Stimulated activated memory B cell treated with anti-CD40 and anti-IgM and Interleukin-4, amounts not matched to agents 10 μg/mL and 1 μg/mL and 100 μg/mL, for 72 hours (primary cell): ENCODE results near the gene MACC1.
"Not testable (repeated sequence)": the region's sequence is repeated elsewhere in the genome, so short reads cannot be mapped to it uniquely, and the experiment has no call there.

ENCODE experiments used
- ATAC-seq: fragments of 150-1000 bp; cut with Tn5 transposase; 2 replicates; pipeline ENCODE4 v1.10.0; 2021
- H3K27ac Mint-ChIP-seq: one replicate; pipeline ENCODE4 v1.8.0; 2022; ENCODE audit warnings: mild to moderate bottlenecking, mixed read lengths
- H3K27me3 Mint-ChIP-seq: one replicate; pipeline ENCODE4 v1.8.0; 2022; ENCODE audit warnings: mixed read lengths
- H3K36me3 Mint-ChIP-seq: one replicate; pipeline ENCODE4 v1.8.0; 2022; ENCODE audit warnings: mixed read lengths
- H3K4me1 Mint-ChIP-seq: one replicate; pipeline ENCODE4 v1.8.0; 2022; ENCODE audit warnings: mixed read lengths
- H3K4me3 Mint-ChIP-seq: one replicate; pipeline ENCODE4 v1.8.0; 2022; ENCODE audit warnings: mild to moderate bottlenecking, moderate library complexity, mixed read lengths
- H3K9me3 Mint-ChIP-seq: one replicate; pipeline ENCODE4 v1.8.0; 2022; ENCODE audit warnings: mixed read lengths

MACC1 gene

GRCh38 chr7:20187850-20188249 is 29.3 kb downstream of the MACC1 start:
- not testable (repeated sequence) for H3K4me3 Mint-ChIP-seq, H3K27me3 Mint-ChIP-seq, ATAC-seq
- Mint-ChIP-seq H3K4me1 (peaks cover 29% of the 10 kb centered on the region), H3K9me3 (peaks cover 15% of the 10 kb centered on the region), H3K36me3 (peaks cover 25% of the 10 kb centered on the region), H3K27ac (peak overlapping the region; percentile 43)

- Mint-ChIP-seq H3K27me3 (no peaks in the 10 kb centered on the region), H3K9me3 (peaks cover 15% of the 10 kb centered on the region), H3K4me3 (no peak overlapping the region), H3K27ac (no peak overlapping the region), H3K36me3 (peaks cover 30% of the 10 kb centered on the region), H3K4me1 (peaks cover 22% of the 10 kb centered on the region)
- no peak for ATAC-seq
These were observed 31.2 kb downstream of the MACC1 start for GRCh38 chr7:20185988-20186387.

- Mint-ChIP-seq H3K4me3 (no peak overlapping the region), H3K27me3 (no peaks in the 10 kb centered on the region), H3K4me1 (peaks cover 10% of the 10 kb centered on the region), H3K27ac (peak overlapping the region; percentile 30), H3K36me3 (peaks cover 28% of the 10 kb centered on the region), H3K9me3 (peaks cover 6% of the 10 kb centered on the region)
- no peak for ATAC-seq
These were observed 34.1 kb downstream of the MACC1 start for GRCh38 chr7:20183086-20183485.

- Mint-ChIP-seq H3K4me3 (no peak overlapping the region), H3K36me3 (peaks cover 14% of the 10 kb centered on the region), H3K9me3 (no peaks in the 10 kb centered on the region), H3K27me3 (no peaks in the 10 kb centered on the region), H3K4me1 (peaks cover 5% of the 10 kb centered on the region), H3K27ac (no peak overlapping the region)
- no peak for ATAC-seq
These were observed 40.5 kb downstream of the MACC1 start for GRCh38 chr7:20176578-20177242.

DNA sequence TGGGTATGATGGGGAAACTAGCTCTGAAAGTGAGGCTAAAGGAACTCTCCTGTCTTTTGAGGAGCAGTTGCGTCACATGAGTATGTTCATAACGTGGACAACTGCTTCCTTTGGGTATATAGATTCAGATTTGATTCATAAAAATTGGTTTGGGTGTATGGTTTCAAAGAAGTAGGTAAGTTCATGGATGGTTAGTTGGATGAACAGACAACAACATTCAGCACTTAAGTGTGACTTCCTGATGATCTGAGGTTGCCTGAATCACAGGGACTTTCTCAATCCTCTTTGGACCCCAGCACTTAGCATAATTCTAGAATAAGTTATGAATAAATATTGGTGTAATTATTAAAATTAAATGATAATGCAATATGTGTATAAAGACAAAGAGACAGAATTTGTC is 43.4 kb downstream of the MACC1 start:
- Mint-ChIP-seq H3K4me1 (peaks cover 5% of the 10 kb centered on the region), H3K27ac (no peak overlapping the region), H3K9me3 (no peaks in the 10 kb centered on the region), H3K4me3 (no peak overlapping the region), H3K27me3 (no peaks in the 10 kb centered on the region), H3K36me3 (peaks cover 2% of the 10 kb centered on the region)
- ATAC-seq: no peak

- Mint-ChIP-seq H3K9me3 (no peaks in the 10 kb centered on the region), H3K36me3 (no peaks in the 10 kb centered on the region), H3K27ac (no peak overlapping the region), H3K27me3 (no peaks in the 10 kb centered on the region), H3K4me1 (peaks cover 5% of the 10 kb centered on the region), H3K4me3 (no peak overlapping the region)
- no peak for ATAC-seq
These were observed 44.3 kb downstream of the MACC1 start for GRCh38 chr7:20172736-20173334.

- no peaks in the 10 kb centered on the region for H3K36me3 Mint-ChIP-seq
- peaks cover 5% of the 10 kb centered on the region for H3K4me1 Mint-ChIP-seq
- H3K27ac Mint-ChIP-seq: no peak overlapping the region
- no peak for ATAC-seq
- no peaks in the 10 kb centered on the region for H3K9me3 Mint-ChIP-seq
- H3K27me3 Mint-ChIP-seq: no peaks in the 10 kb centered on the region
- no peak overlapping the region for H3K4me3 Mint-ChIP-seq
These were observed 46.6 kb downstream of the MACC1 start for GRCh38 chr7:20170633-20171032.

DNA sequence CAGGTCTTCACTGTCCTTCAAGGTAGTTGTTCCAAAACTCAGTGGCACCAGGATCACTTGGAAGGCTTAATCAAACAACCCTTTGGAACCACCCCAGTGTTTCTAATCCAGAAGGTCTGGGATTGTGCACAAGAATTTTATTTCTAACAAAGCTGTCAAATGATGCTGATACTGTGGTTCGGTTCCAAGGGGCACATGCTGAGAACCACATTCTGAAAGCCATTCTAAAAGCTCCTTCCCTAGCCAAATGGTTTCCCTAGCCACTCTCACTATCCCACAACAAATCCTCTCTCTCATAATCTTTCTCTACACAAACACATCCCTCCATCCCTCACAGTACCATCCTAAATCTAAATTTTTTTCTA is 52.1 kb downstream of the MACC1 start:
- Mint-ChIP-seq H3K36me3 (no peaks in the 10 kb centered on the region), H3K27me3 (no peaks in the 10 kb centered on the region), H3K4me1 (no peaks in the 10 kb centered on the region), H3K9me3 (no peaks in the 10 kb centered on the region), H3K27ac (no peak overlapping the region), H3K4me3 (no peak overlapping the region)
- no peak for ATAC-seq

- Mint-ChIP-seq H3K9me3 (no peaks in the 10 kb centered on the region), H3K27ac (no peak overlapping the region), H3K4me1 (no peaks in the 10 kb centered on the region), H3K36me3 (no peaks in the 10 kb centered on the region), H3K4me3 (no peak overlapping the region), H3K27me3 (no peaks in the 10 kb centered on the region)
- no peak for ATAC-seq
These were observed 52.6 kb downstream of the MACC1 start for GRCh38 chr7:20164425-20165145.

DNA sequence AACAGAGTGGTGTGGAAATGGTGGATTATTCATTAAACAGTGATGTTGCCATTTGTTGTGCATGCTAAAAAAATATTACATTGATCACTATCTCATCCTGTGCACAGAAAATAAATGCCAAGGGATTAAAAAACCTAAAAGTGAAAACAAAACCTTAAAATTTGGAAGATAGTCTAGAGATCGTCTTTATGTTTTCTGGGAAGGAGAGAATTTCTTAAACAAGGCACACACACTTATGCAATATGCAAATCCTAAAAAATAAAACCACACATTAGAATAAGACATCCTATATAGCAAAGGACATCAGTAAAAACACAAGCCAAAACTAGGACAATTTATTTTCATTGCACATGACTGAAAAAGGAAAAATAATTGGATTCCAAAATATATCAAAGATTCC is 54.5 kb downstream of the MACC1 start:
- peaks cover 4% of the 10 kb centered on the region for H3K4me1 Mint-ChIP-seq
- H3K4me3 Mint-ChIP-seq: no peak overlapping the region
- no peak for ATAC-seq
- no peaks in the 10 kb centered on the region for H3K27me3 Mint-ChIP-seq
- H3K9me3 Mint-ChIP-seq: no peaks in the 10 kb centered on the region
- H3K27ac Mint-ChIP-seq: no peak overlapping the region
- no peaks in the 10 kb centered on the region for H3K36me3 Mint-ChIP-seq

DNA sequence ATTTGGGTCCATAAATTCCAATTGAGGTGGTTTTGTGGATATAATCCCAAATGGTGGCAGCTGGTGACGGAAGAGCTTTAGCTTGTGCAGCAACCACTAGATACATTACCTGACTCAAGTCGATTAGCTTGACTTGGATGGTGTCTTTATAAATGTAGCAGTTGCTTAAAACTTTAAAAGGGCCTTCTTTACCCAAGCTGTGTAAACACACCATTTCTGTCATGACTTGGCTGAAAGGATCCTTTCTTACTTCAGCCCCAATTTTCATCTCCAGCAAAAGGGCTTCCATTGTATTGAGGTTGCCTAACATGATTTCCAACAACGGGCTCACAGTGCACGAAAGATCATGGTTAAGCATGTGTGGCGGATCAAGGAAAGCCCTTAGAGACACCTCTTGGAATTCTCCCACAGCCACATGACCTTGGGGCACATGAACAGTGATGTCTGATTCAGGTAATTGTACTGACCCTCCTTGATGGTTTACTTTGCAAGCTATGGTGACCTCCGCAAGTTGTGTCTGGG is 57.9 kb downstream of the MACC1 start:
- no peak overlapping the region for H3K4me3 Mint-ChIP-seq
- ATAC-seq: no peak
- no peaks in the 10 kb centered on the region for H3K27me3 Mint-ChIP-seq
- H3K9me3 Mint-ChIP-seq: no peaks in the 10 kb centered on the region
- peaks cover 4% of the 10 kb centered on the region for H3K4me1 Mint-ChIP-seq
- H3K36me3 Mint-ChIP-seq: no peaks in the 10 kb centered on the region
- no peak overlapping the region for H3K27ac Mint-ChIP-seq

DNA sequence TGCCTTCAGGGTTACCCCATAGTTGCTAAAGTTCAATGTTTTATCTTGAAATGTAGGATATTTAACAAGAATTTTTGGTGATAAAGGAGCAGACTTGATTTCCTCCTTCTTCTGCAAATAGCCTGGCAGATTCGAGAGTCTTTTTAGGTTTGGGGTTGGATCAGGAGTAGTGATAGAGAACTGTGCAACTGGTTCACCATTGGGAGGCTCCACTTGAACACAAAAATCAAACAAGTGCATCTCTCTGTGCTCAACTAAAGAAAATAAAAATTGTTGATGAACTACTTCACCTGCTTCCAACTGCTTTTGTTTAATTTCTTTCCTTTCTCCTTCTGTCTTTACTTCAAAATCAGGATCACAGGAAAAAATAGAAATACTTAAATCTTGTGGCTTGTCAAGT is 58.5 kb downstream of the MACC1 start:
- no peak overlapping the region for H3K27ac Mint-ChIP-seq
- peaks cover 4% of the 10 kb centered on the region for H3K4me1 Mint-ChIP-seq
- H3K36me3 Mint-ChIP-seq: peaks cover 3% of the 10 kb centered on the region
- H3K27me3 Mint-ChIP-seq: no peaks in the 10 kb centered on the region
- no peaks in the 10 kb centered on the region for H3K9me3 Mint-ChIP-seq
- H3K4me3 Mint-ChIP-seq: no peak overlapping the region
- no peak for ATAC-seq

DNA sequence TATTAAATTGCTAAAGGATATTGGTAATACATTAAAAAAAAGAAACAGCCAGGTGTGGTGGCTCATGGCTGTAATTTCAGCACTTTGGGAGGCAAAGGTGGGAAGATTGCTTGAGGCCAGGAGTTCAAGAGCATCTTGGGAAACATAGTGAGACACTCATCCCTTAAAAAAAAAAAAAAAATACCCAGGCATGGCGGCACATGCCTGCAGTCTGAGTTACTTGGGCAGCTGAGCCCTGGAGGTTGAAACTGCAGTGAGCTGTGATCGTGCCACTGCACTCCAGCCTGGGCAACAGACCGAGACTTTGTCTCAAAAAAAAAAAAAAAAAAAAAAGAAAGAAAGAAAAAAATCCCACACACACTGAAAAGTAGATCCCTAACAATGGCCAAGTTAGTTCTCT is 59.7 kb downstream of the MACC1 start:
- H3K4me1 Mint-ChIP-seq: peaks cover 4% of the 10 kb centered on the region
- H3K27me3 Mint-ChIP-seq: no peaks in the 10 kb centered on the region
- peaks cover 7% of the 10 kb centered on the region for H3K36me3 Mint-ChIP-seq
- no peak overlapping the region for H3K4me3 Mint-ChIP-seq
- ATAC-seq: no peak
- no peak overlapping the region for H3K27ac Mint-ChIP-seq
- no peaks in the 10 kb centered on the region for H3K9me3 Mint-ChIP-seq

- H3K36me3 Mint-ChIP-seq: peaks cover 12% of the 10 kb centered on the region
- H3K9me3 Mint-ChIP-seq: no peaks in the 10 kb centered on the region
- H3K27me3 Mint-ChIP-seq: no peaks in the 10 kb centered on the region
- peaks cover 11% of the 10 kb centered on the region for H3K4me1 Mint-ChIP-seq
- peak overlapping the region; percentile 26 for H3K27ac Mint-ChIP-seq
- no peak for ATAC-seq
- H3K4me3 Mint-ChIP-seq: no peak overlapping the region
These were observed 63.2 kb downstream of the MACC1 start for GRCh38 chr7:20153999-20154398.

GRCh38 chr7:20153567-20153966 is 63.6 kb downstream of the MACC1 start:
- Mint-ChIP-seq H3K36me3 (peaks cover 12% of the 10 kb centered on the region), H3K9me3 (no peaks in the 10 kb centered on the region), H3K4me3 (no peak overlapping the region), H3K27ac (peak overlapping the region; percentile 26), H3K27me3 (no peaks in the 10 kb centered on the region), H3K4me1 (peaks cover 9% of the 10 kb centered on the region)
- ATAC-seq: no peak

GRCh38 chr7:20152511-20152910 is 64.7 kb downstream of the MACC1 start:
- no peak for ATAC-seq
- peaks cover 6% of the 10 kb centered on the region for H3K4me1 Mint-ChIP-seq
- H3K27ac Mint-ChIP-seq: no peak overlapping the region
- H3K27me3 Mint-ChIP-seq: no peaks in the 10 kb centered on the region
- no peaks in the 10 kb centered on the region for H3K9me3 Mint-ChIP-seq
- peaks cover 12% of the 10 kb centered on the region for H3K36me3 Mint-ChIP-seq
- no peak overlapping the region for H3K4me3 Mint-ChIP-seq
